Central memory CD8-positive, alpha-beta T cell (primary cell): ENCODE measurements around the gene SKA3.

ENCODE experiments used
- ATAC-seq: fragments of 150-1000 bp; cut with Tn5 transposase; replicated peaks from 2 replicates; pipeline ENCODE4 v1.10.0; 2022; ENCODE audit warnings: mild to moderate bottlenecking, moderate FRiP score, moderate number of reproducible peaks; ENCODE audit not compliant: poor library complexity, severe bottlenecking; ENCODE audit errors: extremely low read depth
- DNase-seq, 2 donors: peaks; one replicate each; pipeline ENCODE4 v3.0.0; 2021; ENCODE audit warnings: low spot score in 2 of 2
- H3K27ac Mint-ChIP-seq: one replicate; pipeline ENCODE4 v1.8.0; 2022; ENCODE audit warnings: low read depth, mild to moderate bottlenecking, moderate library complexity, mixed read lengths
- H3K27me3 Mint-ChIP-seq: one replicate; pipeline ENCODE4 v1.8.0; 2022; ENCODE audit warnings: mixed read lengths
- H3K36me3 Mint-ChIP-seq: one replicate; pipeline ENCODE4 v1.8.0; 2022; ENCODE audit warnings: mild to moderate bottlenecking, moderate library complexity, mixed read lengths; ENCODE audit not compliant: insufficient read depth
- H3K4me1 Mint-ChIP-seq: one replicate; pipeline ENCODE4 v1.8.0; 2022; ENCODE audit warnings: mixed read lengths
- H3K4me3 Mint-ChIP-seq: one replicate; pipeline ENCODE4 v1.8.0; 2022; ENCODE audit warnings: mild to moderate bottlenecking, moderate library complexity, mixed read lengths
- H3K9me3 Mint-ChIP-seq: one replicate; pipeline ENCODE4 v1.8.0; 2022; ENCODE audit warnings: mixed read lengths

Gene SKA3

GRCh38 chr13:21123956-21124355, 52.4 kb downstream of the SKA3 start:
- Mint-ChIP-seq H3K4me1 (no peaks in the 10 kb centered on the region), H3K4me3 (no peak overlapping the region), H3K27ac (no peak overlapping the region), H3K36me3 (no peaks in the 10 kb centered on the region), H3K9me3 (no peaks in the 10 kb centered on the region), H3K27me3 (peaks cover 11% of the 10 kb centered on the region)
- ATAC-seq (no peak), DNase-seq (no peak)

GRCh38 chr13:21121616-21122015, 54.7 kb downstream of the SKA3 start:
- peaks cover 11% of the 10 kb centered on the region for H3K27me3 Mint-ChIP-seq
- ATAC-seq (no peak), DNase-seq (no peak)
- no peak overlapping the region for H3K27ac Mint-ChIP-seq
- H3K9me3 Mint-ChIP-seq: no peaks in the 10 kb centered on the region
- H3K4me1 Mint-ChIP-seq: no peaks in the 10 kb centered on the region
- peaks cover 2% of the 10 kb centered on the region for H3K36me3 Mint-ChIP-seq
- no peak overlapping the region for H3K4me3 Mint-ChIP-seq

- ATAC-seq (no peak), DNase-seq (no peak)
- peaks cover 2% of the 10 kb centered on the region for H3K36me3 Mint-ChIP-seq
- H3K9me3 Mint-ChIP-seq: no peaks in the 10 kb centered on the region
- H3K4me1 Mint-ChIP-seq: no peaks in the 10 kb centered on the region
- no peak overlapping the region for H3K27ac Mint-ChIP-seq
- peaks cover 11% of the 10 kb centered on the region for H3K27me3 Mint-ChIP-seq
- H3K4me3 Mint-ChIP-seq: no peak overlapping the region
These were observed 56.2 kb downstream of the SKA3 start for GRCh38 chr13:21120191-21120590.

DNA sequence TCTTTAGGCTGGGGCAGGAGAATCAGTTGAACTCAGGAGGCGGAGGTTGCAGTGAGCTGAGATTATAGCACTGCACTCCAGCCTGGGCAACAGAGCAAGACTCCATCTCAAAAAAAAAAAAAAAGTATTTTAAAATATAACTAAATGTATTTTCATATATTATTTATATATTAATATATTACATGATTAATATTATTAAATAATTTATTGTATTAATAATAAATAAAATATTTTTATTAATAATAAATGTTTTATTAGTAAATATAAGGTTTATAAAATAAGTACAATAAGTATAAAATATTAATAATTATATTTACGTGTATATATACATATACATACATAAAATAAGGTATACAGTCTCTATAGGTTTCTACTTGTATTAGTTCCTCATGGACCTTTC, 56.8 kb downstream of the SKA3 start:
- ATAC-seq (no peak), DNase-seq (no peak)
- no peaks in the 10 kb centered on the region for H3K4me1 Mint-ChIP-seq
- H3K27me3 Mint-ChIP-seq: peaks cover 11% of the 10 kb centered on the region
- H3K4me3 Mint-ChIP-seq: no peak overlapping the region
- H3K9me3 Mint-ChIP-seq: no peaks in the 10 kb centered on the region
- peaks cover 2% of the 10 kb centered on the region for H3K36me3 Mint-ChIP-seq
- no peak overlapping the region for H3K27ac Mint-ChIP-seq

GRCh38 chr13:21118180-21118579, 58.2 kb downstream of the SKA3 start:
- Mint-ChIP-seq H3K27me3 (peaks cover 3% of the 10 kb centered on the region), H3K4me3 (no peak overlapping the region), H3K36me3 (peaks cover 2% of the 10 kb centered on the region), H3K4me1 (no peaks in the 10 kb centered on the region), H3K27ac (no peak overlapping the region), H3K9me3 (no peaks in the 10 kb centered on the region)
- DNase-seq (no peak), ATAC-seq (no peak)

DNA sequence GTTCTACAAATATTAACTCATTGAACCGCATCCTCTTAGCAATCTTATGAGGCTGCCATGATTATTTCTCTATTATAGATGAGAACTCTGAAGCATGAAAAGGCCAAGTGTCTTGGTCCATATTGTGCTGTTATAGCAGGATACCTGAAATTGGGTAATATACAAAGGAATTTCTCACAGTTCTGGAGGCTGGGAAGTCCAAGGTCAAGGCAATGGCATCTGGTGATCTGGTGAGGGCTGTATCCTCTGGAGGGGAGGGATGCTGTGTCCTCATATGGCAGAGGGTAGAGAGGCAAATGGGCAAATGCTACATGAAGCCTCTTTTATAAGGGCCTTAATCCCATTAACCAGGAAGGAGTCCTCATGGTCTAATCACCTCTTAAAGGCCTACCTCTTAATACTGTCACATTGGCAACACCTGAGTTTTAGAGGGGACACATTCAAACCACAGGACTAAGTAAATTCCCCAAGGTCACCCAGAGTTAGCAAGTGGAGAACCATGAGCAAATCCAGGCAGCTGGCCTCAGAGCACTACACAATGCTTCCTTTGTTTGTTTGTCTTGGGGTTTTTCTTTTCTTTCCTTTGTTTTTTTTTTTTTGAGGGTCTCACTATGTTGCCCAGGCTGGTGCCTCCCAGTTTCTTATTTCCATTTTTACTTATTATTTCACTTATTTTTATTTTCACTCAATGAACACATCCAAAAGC, 59.1 kb downstream of the SKA3 start:
- no peak overlapping the region for H3K4me3 Mint-ChIP-seq
- no peaks in the 10 kb centered on the region for H3K9me3 Mint-ChIP-seq
- H3K27me3 Mint-ChIP-seq: no peaks in the 10 kb centered on the region
- DNase-seq (no peak), ATAC-seq (no peak)
- H3K36me3 Mint-ChIP-seq: peaks cover 2% of the 10 kb centered on the region
- H3K27ac Mint-ChIP-seq: no peak overlapping the region
- no peaks in the 10 kb centered on the region for H3K4me1 Mint-ChIP-seq

DNA sequence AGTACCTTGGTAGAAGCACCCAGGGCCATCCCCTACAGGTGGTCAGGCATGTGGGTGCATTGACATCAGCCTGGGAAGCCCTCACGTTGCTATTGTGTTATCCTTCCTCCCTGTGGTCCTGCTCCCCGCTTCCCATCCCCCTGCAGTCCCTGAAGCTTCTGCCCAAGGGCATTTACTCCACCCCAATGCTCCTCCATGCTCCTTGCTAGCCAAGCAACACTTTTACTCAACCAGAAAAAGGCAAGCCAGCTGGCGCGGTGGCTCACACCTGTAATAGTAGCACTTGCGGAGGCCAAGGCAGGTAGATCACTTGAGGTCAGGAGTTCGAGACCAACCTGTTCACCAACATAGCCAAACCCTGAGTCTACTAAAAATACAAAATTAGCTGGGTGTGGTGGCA, 60.2 kb downstream of the SKA3 start:
- no peak overlapping the region for H3K4me3 Mint-ChIP-seq
- H3K36me3 Mint-ChIP-seq: peaks cover 2% of the 10 kb centered on the region
- no peak overlapping the region for H3K27ac Mint-ChIP-seq
- H3K27me3 Mint-ChIP-seq: no peaks in the 10 kb centered on the region
- DNase-seq (no peak), ATAC-seq (no peak)
- no peaks in the 10 kb centered on the region for H3K4me1 Mint-ChIP-seq
- H3K9me3 Mint-ChIP-seq: no peaks in the 10 kb centered on the region

DNA sequence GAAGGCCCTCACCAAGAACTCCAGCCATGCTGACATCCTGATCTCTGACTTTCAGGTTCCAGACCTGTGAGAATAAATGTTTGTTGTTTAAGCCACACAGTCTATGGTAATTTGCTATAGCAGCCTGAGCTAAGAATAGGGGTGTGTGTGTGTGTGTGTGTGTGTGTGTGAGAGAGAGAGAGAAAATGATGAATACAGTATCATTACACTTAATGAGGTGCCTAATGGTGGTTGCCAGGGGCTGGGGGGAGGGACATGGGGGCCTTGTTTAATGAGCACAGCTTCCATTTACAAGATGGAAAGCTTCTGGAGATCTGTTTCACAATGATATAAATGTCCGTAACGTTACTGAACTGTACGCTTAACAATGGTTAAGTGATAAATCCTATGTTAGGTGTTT, 61.1 kb downstream of the SKA3 start:
- no peaks in the 10 kb centered on the region for H3K9me3 Mint-ChIP-seq
- H3K27ac Mint-ChIP-seq: no peak overlapping the region
- no peaks in the 10 kb centered on the region for H3K27me3 Mint-ChIP-seq
- no peaks in the 10 kb centered on the region for H3K4me1 Mint-ChIP-seq
- peaks cover 2% of the 10 kb centered on the region for H3K36me3 Mint-ChIP-seq
- no peak for DNase-seq
- ATAC-seq: no peak
- no peak overlapping the region for H3K4me3 Mint-ChIP-seq

DNA sequence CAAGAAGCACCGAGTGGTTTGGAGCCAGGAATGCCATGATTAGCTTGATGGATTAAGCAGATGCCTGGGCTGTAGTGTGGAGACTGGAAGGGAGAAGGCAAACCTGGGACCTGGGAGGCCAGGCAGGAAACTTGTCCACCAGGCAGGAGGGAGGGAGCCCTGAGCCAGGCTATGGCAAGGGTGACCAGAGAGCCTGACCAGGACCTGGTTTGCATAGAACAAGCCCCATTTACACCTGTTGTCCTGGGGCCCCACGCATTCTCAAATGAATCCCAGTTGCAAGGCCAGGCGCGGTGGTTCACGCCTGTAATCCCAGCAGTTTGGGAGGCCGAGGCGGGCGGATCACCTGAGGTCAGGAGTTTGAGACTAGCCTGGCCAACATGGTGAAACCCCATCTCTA, 64.8 kb downstream of the SKA3 start:
- Mint-ChIP-seq H3K36me3 (no peaks in the 10 kb centered on the region), H3K4me3 (no peak overlapping the region), H3K27ac (no peak overlapping the region), H3K27me3 (no peaks in the 10 kb centered on the region), H3K9me3 (no peaks in the 10 kb centered on the region), H3K4me1 (no peaks in the 10 kb centered on the region)
- DNase-seq (no peak), ATAC-seq (no peak)

DNA sequence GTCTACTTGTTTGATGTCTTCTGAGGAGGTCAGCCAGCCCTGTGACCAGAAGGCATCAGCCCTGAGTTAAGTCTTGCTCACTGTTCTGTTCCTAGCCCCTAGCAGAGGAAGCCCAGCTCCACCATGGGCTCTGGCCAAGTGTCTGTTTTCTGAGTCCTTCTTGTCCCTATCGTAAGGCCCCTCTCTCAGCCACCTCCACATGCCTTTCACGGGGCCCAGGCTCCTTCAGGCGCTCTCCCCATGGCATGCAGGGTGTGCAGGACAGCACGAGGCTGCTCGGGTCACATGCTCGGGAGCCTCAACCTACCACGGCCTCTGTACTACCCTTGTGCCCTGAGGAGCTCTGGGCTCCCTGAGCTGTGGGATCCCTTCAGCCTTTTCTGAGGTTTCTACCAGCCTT, 67.2 kb downstream of the SKA3 start:
- ATAC-seq: no peak
- Mint-ChIP-seq H3K27ac (no peak overlapping the region), H3K4me1 (no peaks in the 10 kb centered on the region), H3K9me3 (no peaks in the 10 kb centered on the region), H3K4me3 (no peak overlapping the region), H3K27me3 (no peaks in the 10 kb centered on the region), H3K36me3 (no peaks in the 10 kb centered on the region)
- DNase-seq: no peak

DNA sequence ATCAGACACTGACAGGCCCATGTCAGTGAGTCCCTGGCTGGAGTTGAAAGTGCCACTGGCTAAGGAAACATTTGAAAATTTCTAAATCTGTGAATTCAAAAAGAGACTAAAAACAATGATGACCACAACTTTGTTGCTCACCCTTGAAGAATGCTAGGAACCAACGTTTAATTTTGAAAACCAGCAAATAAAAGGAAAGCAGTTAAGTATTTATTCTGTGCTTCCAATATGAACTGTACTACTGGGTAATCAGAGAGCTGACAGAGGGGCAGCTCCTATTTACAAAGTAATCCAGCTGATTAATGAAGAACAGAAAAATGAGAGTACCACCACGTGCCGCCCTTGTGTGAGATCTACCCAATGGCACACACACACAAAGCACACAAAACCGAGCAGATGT, 70.3 kb downstream of the SKA3 start:
- Mint-ChIP-seq H3K9me3 (no peaks in the 10 kb centered on the region), H3K4me1 (no peaks in the 10 kb centered on the region), H3K36me3 (no peaks in the 10 kb centered on the region), H3K4me3 (no peak overlapping the region), H3K27ac (no peak overlapping the region), H3K27me3 (peaks cover 8% of the 10 kb centered on the region)
- DNase-seq (no peak), ATAC-seq (no peak)

DNA sequence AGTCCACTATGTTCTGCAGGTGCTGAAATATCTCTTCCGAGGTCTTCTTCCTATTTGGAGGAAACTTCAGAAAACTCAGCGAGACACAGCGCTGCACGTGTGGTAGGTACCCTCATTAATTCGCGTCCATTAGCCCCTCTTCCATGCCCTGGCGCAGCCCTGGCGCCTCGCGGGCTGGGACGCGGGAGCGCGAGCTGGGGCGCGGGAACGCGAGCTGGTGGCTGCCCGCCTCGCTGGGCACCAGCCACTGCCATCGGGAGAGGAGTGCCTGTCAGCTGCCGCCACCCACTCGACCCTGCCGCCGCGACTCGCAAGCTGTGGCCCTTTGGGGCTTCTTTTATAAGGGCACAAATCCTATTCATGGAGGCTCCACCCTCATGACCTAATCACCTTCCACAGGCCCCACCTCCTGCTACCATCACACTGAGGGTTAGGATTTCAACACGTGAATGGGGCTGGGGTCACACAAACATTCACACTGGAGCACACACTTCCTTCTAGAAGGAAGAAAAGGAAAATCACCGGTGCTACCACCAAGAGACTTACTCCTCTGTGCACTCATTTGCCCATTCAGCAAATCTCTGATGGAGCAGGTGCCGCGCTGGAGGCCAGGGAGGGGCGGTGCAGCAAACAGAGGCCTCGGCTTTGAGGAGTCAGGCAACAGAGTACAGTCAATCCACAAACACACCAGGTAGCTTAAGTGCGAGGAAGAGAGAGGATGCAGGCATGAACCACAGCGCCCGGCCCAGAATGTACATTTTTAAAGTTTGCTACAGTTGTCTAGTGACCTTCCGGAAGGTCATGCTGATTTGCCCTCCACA, 71.9 kb downstream of the SKA3 start:
- Mint-ChIP-seq H3K27me3 (peaks cover 8% of the 10 kb centered on the region), H3K36me3 (no peaks in the 10 kb centered on the region), H3K9me3 (no peaks in the 10 kb centered on the region), H3K4me1 (no peaks in the 10 kb centered on the region), H3K4me3 (no peak overlapping the region), H3K27ac (no peak overlapping the region)
- DNase-seq: no peak
- no peak for ATAC-seq
